Measurements from ENCODE around the gene DNAJC8. TPM values are rescaled to one million over a fixed set of nuclear protein-coding genes. Genes with fewer than 3 reads are reported as not detected.

Gene DNAJC8
- 10 to 100 TPM; 85.3 to 85.9 (median 85.4) TPM for total RNA-seq
- total RNA-seq (2013) = 124 TPM

GRCh38 chr1:28232558-28233263, at the start of gene DNAJC8:
Gene DNAJC8, minus strand, starts transcription at chr1:28233029. Its CDS starts 31 bp downstream, at chr1:28232998.
- Mint-ChIP-seq H3K4me3 (peak within 1 kb of the TSS; percentile 100), H3K36me3 (no peaks in the 10 kb centered on the region), H3K27ac (peak within 1 kb of the TSS; percentile 97 to 100), H3K4me1 (peaks cover 12 to 23% of the 10 kb centered on the region in 2 donors), H3K27me3 (ENCODE audit: low read depth in 2 of 2) (no peaks in the 10 kb centered on the region), H3K9me3 (no peaks in the 10 kb centered on the region)
- intact Hi-C loops (cut with micrococcal nuclease) = no loop called here
- no peak for TF ChIP-seq CTCF (IDR thresholded peaks at IDR 0.05)
- DNase-seq (peak; percentile 92 to 97), ATAC-seq (peak; percentile 61 to 79 (median 72))
- H3K27ac ChIP-seq (ENCODE audit: low read length) = peak within 1 kb of the TSS; percentile 89
- H3K27me3 ChIP-seq (ENCODE audit: control insufficient read depth, insufficient read depth, low read length) = no peaks in the 10 kb centered on the region
- peaks cover 39% of the 10 kb centered on the region for H3K4me1 ChIP-seq (ENCODE audit: control insufficient read depth, insufficient read depth, low read length)
- 0% methylated on average over 38 of the region's 40 CpGs for WGBS (ENCODE audit: insufficient coverage)
- peak within 1 kb of the TSS; percentile 86 for H3K4me3 ChIP-seq (ENCODE audit: low read length)
- no peaks in the 10 kb centered on the region for H3K9me3 ChIP-seq (ENCODE audit: control insufficient read depth, insufficient read depth, low read length)
- H3K36me3 ChIP-seq (ENCODE audit: control insufficient read depth, insufficient read depth, low read length) = peaks cover 21% of the 10 kb centered on the region

GRCh38 chr1:28281608-28282425, 49.0 kb upstream of the DNAJC8 start:
- Mint-ChIP-seq H3K4me3 (no peak overlapping the region), H3K36me3 (peaks cover 23% of the 10 kb centered on the region), H3K27ac (no peak overlapping the region), H3K9me3 (no peaks in the 10 kb centered on the region), H3K27me3 (ENCODE audit: low read depth in 2 of 2) (no peaks in the 10 kb centered on the region), H3K4me1 (peaks cover 8 to 9% of the 10 kb centered on the region in 2 donors)
- Histone ChIP-seq H3K36me3 (ENCODE audit: control insufficient read depth, insufficient read depth, low read length) (peaks cover 34% of the 10 kb centered on the region), H3K4me3 (ENCODE audit: low read length) (no peak overlapping the region), H3K9me3 (ENCODE audit: control insufficient read depth, insufficient read depth, low read length) (no peaks in the 10 kb centered on the region), H3K27me3 (ENCODE audit: control insufficient read depth, insufficient read depth, low read length) (no peaks in the 10 kb centered on the region), H3K27ac (ENCODE audit: low read length) (no peak overlapping the region), H3K4me1 (ENCODE audit: control insufficient read depth, insufficient read depth, low read length) (peaks cover 9% of the 10 kb centered on the region)
- intact Hi-C loops (cut with micrococcal nuclease) = no loop called here
- no peak for TF ChIP-seq CTCF (IDR thresholded peaks at IDR 0.05)
- DNase-seq (no peak), ATAC-seq (no peak)
- WGBS (ENCODE audit: insufficient coverage) = 94% methylated on average over 14 of the region's 14 CpGs

GRCh38 chr1:28280977-28281381, 48.1 kb upstream of the DNAJC8 start:
- Mint-ChIP-seq H3K4me3 (no peak overlapping the region), H3K4me1 (peaks cover 8 to 9% of the 10 kb centered on the region in 2 donors), H3K9me3 (no peaks in the 10 kb centered on the region), H3K36me3 (peaks cover 23% of the 10 kb centered on the region), H3K27me3 (ENCODE audit: low read depth in 2 of 2) (no peaks in the 10 kb centered on the region), H3K27ac (no peak overlapping the region)
- no peak for TF ChIP-seq CTCF (IDR thresholded peaks at IDR 0.05)
- WGBS (ENCODE audit: insufficient coverage) = 86% methylated on average over 5 of the region's 5 CpGs
- intact Hi-C loops (cut with micrococcal nuclease) = no loop called here
- H3K9me3 ChIP-seq (ENCODE audit: control insufficient read depth, insufficient read depth, low read length) = no peaks in the 10 kb centered on the region
- H3K27me3 ChIP-seq (ENCODE audit: control insufficient read depth, insufficient read depth, low read length) = no peaks in the 10 kb centered on the region
- no peak overlapping the region for H3K27ac ChIP-seq (ENCODE audit: low read length)
- H3K4me3 ChIP-seq (ENCODE audit: low read length) = no peak overlapping the region
- peaks cover 9% of the 10 kb centered on the region for H3K4me1 ChIP-seq (ENCODE audit: control insufficient read depth, insufficient read depth, low read length)
- DNase-seq = no peak
- H3K36me3 ChIP-seq (ENCODE audit: control insufficient read depth, insufficient read depth, low read length) = peaks cover 34% of the 10 kb centered on the region
- ATAC-seq = no peak

Measured in natural killer cell (primary cell).